ENCODE measurements around the gene IGFBP2.

The IGFBP2 gene

GRCh38 chr2:216687111-216687510, 53.9 kb downstream of the IGFBP2 start:
- H3K9me2 ChIP-seq (replicated peaks; ENCODE audit: insufficient read depth, low read length), result no peaks in the 10 kb centered on the region
- no peaks in the 10 kb centered on the region for H4K20me1 ChIP-seq (ENCODE audit: low read depth, low read length)
- no peak for TF ChIP-seq CTCF (IDR thresholded peaks at IDR 0.05; ENCODE audit: insufficient read depth, low read length, poor library complexity, severe bottlenecking)
- H3K79me2 ChIP-seq (ENCODE audit: insufficient read depth, low read length), result no peaks in the 10 kb centered on the region
- no peaks in the 10 kb centered on the region for H3K27me3 ChIP-seq (ENCODE audit: low read length)
- no peak overlapping the region for H3K9ac ChIP-seq (ENCODE audit: low read length)
- no peak overlapping the region for H3K27ac ChIP-seq (ENCODE audit: low read depth, low read length)
- H3K36me3 ChIP-seq (ENCODE audit: low read length), result no peaks in the 10 kb centered on the region
- no peaks in the 10 kb centered on the region for H3K9me3 ChIP-seq (ENCODE audit: insufficient read depth, low read length)
- H2AFZ ChIP-seq (ENCODE audit: low read depth, low read length, severe bottlenecking), result no peak overlapping the region
- no peak overlapping the region for H3K4me2 ChIP-seq (ENCODE audit: low read depth, low read length, poor library complexity, severe bottlenecking)
- H3K4me3 ChIP-seq (ENCODE audit: insufficient read depth, low read length, poor library complexity, severe bottlenecking), result no peak overlapping the region
- H3F3A ChIP-seq (ENCODE audit: insufficient read depth), result no peaks in the 10 kb centered on the region

- Histone ChIP-seq H3F3A (ENCODE audit: insufficient read depth) (no peaks in the 10 kb centered on the region), H3K79me2 (ENCODE audit: insufficient read depth, low read length) (no peaks in the 10 kb centered on the region), H3K27ac (ENCODE audit: low read depth, low read length) (no peak overlapping the region), H3K4me3 (ENCODE audit: insufficient read depth, low read length, poor library complexity, severe bottlenecking) (no peak overlapping the region), H2AFZ (ENCODE audit: low read depth, low read length, severe bottlenecking) (no peak overlapping the region), H3K36me3 (ENCODE audit: low read length) (no peaks in the 10 kb centered on the region), H3K9ac (ENCODE audit: low read length) (no peak overlapping the region), H3K9me3 (ENCODE audit: insufficient read depth, low read length) (no peaks in the 10 kb centered on the region), H4K20me1 (ENCODE audit: low read depth, low read length) (no peaks in the 10 kb centered on the region), H3K9me2 (replicated peaks; ENCODE audit: insufficient read depth, low read length) (no peaks in the 10 kb centered on the region), H3K4me2 (ENCODE audit: low read depth, low read length, poor library complexity, severe bottlenecking) (no peak overlapping the region), H3K27me3 (ENCODE audit: low read length) (no peaks in the 10 kb centered on the region)
- TF ChIP-seq CTCF (IDR thresholded peaks at IDR 0.05; ENCODE audit: insufficient read depth, low read length, poor library complexity, severe bottlenecking) (peak; percentile 42), EZH2phosphoT487 (conservative IDR thresholded peaks at IDR 0.05; ENCODE audit: low read length) (no peak)
Measured at GRCh38 chr2:216687646-216688045, 54.4 kb downstream of the IGFBP2 start.

DNA sequence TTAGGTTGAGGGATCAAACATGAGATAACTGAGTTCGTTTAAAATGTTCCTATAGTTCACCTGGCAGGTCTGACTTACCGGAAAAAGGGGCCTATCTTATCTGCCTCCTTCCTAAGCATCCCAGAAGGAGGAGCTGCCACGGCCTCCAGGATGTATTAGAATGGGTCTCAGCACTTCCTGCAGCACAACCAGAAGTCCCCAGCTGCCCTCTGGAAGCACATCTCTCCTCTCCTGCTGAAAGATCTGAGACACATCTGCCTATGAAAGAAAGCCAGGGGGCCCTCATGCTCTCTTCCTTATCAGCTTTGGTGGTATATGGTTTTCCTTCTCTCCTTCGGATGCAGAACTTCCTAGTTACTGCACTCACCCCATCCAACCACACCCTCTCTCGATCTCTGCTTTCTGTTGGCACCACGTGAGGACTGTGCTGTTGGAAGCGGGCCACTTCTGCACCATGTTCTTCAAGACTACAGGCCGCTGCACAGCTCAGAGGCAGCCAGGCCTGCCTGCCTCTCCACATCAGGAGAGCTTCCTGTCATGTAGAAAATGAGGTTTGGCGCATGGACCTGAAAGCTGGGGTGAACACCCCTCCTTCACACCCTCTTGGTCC, 55.6 kb downstream of the IGFBP2 start:
- H3K9me3 ChIP-seq (ENCODE audit: insufficient read depth, low read length), result no peaks in the 10 kb centered on the region
- no peak overlapping the region for H2AFZ ChIP-seq (ENCODE audit: low read depth, low read length, severe bottlenecking)
- no peaks in the 10 kb centered on the region for H3F3A ChIP-seq (ENCODE audit: insufficient read depth)
- H3K79me2 ChIP-seq (ENCODE audit: insufficient read depth, low read length), result no peaks in the 10 kb centered on the region
- H3K27me3 ChIP-seq (ENCODE audit: low read length), result no peaks in the 10 kb centered on the region
- H3K4me2 ChIP-seq (ENCODE audit: low read depth, low read length, poor library complexity, severe bottlenecking), result no peak overlapping the region
- H3K27ac ChIP-seq (ENCODE audit: low read depth, low read length), result no peak overlapping the region
- H3K9ac ChIP-seq (ENCODE audit: low read length), result no peak overlapping the region
- no peak overlapping the region for H3K4me3 ChIP-seq (ENCODE audit: insufficient read depth, low read length, poor library complexity, severe bottlenecking)
- H3K9me2 ChIP-seq (replicated peaks; ENCODE audit: insufficient read depth, low read length), result no peaks in the 10 kb centered on the region
- no peaks in the 10 kb centered on the region for H4K20me1 ChIP-seq (ENCODE audit: low read depth, low read length)
- H3K36me3 ChIP-seq (ENCODE audit: low read length), result no peaks in the 10 kb centered on the region
- TF ChIP-seq EZH2phosphoT487 (conservative IDR thresholded peaks at IDR 0.05; ENCODE audit: low read length), result no peak
- TF ChIP-seq CTCF (IDR thresholded peaks at IDR 0.05; ENCODE audit: insufficient read depth, low read length, poor library complexity, severe bottlenecking), result no peak
